IPS-18a (cell line): ENCODE data around the gene RTCB.

Experiments
- H3K27ac ChIP-seq: one replicate; pipeline ENCODE4 v1.5.1; 2013; ENCODE audit warnings: low read length
- H3K27me3 ChIP-seq: one replicate; pipeline ENCODE4 v1.6.1; 2013; ENCODE audit warnings: mild to moderate bottlenecking, low read length; ENCODE audit not compliant: control insufficient read depth, insufficient read depth
- H3K36me3 ChIP-seq: one replicate; pipeline ENCODE4 v1.6.1; 2013; ENCODE audit warnings: low read depth, low read length; ENCODE audit not compliant: control insufficient read depth
- H3K4me1 ChIP-seq: one replicate; pipeline ENCODE4 v1.6.1; 2013; ENCODE audit warnings: low read depth, low read length; ENCODE audit not compliant: control insufficient read depth
- H3K4me3 ChIP-seq: one replicate; pipeline ENCODE4 v1.5.1; 2013; ENCODE audit warnings: low read length
- H3K9ac ChIP-seq: one replicate; pipeline ENCODE4 v1.6.1; 2013; ENCODE audit warnings: mild to moderate bottlenecking, low read length, moderate library complexity
- H3K9me3 ChIP-seq: one replicate; pipeline ENCODE4 v1.6.1; 2013; ENCODE audit warnings: low read depth, low read length; ENCODE audit not compliant: control insufficient read depth

RTCB gene

DNA sequence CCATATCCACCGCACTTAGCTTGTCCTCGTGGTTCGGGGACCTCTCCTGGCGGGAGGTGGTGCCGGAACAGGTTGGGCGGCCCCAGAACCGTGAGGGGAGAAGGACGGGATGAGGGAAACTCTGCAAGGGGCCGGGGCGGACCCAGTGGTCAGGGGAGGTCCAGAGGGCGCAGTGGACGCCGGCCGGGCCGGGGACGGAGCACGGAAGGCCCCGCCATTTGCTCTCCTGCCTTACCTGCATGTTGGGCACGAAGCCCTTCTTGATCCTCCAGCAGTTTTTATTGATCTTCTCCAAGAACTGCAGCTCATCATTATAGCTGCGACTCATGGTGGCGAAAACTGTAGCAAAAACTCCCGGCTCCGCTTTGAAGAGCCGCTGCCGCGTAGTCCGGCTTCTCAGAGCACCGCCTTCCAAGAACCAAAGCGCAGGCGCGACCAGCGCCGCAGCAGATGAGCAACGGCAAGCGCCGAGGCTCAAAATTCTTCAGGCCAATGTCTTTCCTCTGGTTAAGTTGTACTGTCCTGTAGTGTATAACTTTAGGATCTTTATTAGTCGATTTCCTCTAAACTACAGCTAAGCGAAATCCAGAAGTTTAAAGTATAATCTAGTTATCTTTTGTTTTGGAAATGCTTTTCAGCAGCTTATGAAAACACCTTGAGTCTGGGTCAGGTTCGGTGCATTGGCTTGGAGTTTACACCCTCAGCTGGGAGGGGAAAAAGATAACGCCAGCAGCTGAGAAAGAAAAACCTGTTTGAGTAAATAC lies at the start of gene RTCB:
Gene RTCB (minus strand): TSS at position 419 of the 764 bp plus-strand sequence. CDS start 91 bp downstream, at position 328.
- no peaks in the 10 kb centered on the region for H3K9me3 ChIP-seq
- H3K36me3 ChIP-seq: peaks cover 20% of the 10 kb centered on the region
- H3K27me3 ChIP-seq: no peaks in the 10 kb centered on the region
- H3K4me1 ChIP-seq: peaks cover 3% of the 10 kb centered on the region
- peak within 1 kb of the TSS; percentile 84 for H3K9ac ChIP-seq
- peak within 1 kb of the TSS; percentile 44 for H3K27ac ChIP-seq
- peak within 1 kb of the TSS; percentile 94 for H3K4me3 ChIP-seq

DNA sequence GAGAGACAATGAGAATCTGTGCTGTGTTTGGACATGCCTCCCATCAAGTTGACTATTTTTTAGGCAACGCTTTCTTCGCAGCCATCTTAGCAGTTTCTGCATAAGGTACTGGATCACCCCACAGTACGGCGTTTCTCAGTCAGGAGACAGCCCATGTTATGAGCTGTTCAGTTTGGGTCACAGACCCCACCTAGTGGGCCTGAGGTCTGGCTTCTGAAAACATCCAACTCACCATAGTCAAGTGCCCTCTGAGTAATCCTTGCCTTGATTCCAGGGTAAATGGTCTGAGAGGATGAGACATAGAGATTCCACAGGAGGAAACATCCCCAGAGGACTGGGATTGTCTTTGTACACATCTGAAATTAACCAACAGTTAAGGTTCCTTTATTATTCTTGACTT lies 45.0 kb upstream of the RTCB start:
- no peaks in the 10 kb centered on the region for H3K9me3 ChIP-seq
- no peak overlapping the region for H3K27ac ChIP-seq
- no peaks in the 10 kb centered on the region for H3K36me3 ChIP-seq
- H3K4me3 ChIP-seq: no peak overlapping the region
- H3K27me3 ChIP-seq: peaks cover 22% of the 10 kb centered on the region
- H3K9ac ChIP-seq: no peak overlapping the region
- no peaks in the 10 kb centered on the region for H3K4me1 ChIP-seq

- Histone ChIP-seq H3K36me3 (no peaks in the 10 kb centered on the region), H3K9me3 (no peaks in the 10 kb centered on the region), H3K4me3 (no peak overlapping the region), H3K9ac (no peak overlapping the region), H3K27ac (no peak overlapping the region), H3K4me1 (no peaks in the 10 kb centered on the region), H3K27me3 (peaks cover 26% of the 10 kb centered on the region)
Observed at GRCh38 chr22:32448980-32449379, 36.9 kb upstream of the RTCB start.

DNA sequence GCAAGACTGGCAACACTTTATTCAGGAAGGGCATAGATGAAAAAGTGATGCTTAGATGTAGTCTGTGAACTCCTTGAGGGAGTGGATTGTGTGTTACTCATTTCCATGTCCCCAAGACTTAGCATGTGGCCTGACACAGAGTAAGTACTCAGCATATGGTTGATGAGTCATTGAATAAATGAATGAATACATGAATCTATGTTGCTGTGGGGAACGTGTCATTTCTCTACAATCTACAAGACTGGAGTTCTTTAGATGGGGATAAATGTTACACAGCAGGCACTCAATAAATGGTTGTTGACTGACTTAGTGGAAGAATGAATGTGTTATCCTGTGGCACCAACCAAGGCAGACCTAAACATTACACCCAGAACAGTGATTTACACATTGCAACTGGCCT lies 34.3 kb upstream of the RTCB start:
- Histone ChIP-seq H3K27ac (no peak overlapping the region), H3K4me3 (no peak overlapping the region), H3K9ac (no peak overlapping the region), H3K27me3 (peaks cover 20% of the 10 kb centered on the region), H3K36me3 (no peaks in the 10 kb centered on the region), H3K4me1 (no peaks in the 10 kb centered on the region), H3K9me3 (no peaks in the 10 kb centered on the region)

DNA sequence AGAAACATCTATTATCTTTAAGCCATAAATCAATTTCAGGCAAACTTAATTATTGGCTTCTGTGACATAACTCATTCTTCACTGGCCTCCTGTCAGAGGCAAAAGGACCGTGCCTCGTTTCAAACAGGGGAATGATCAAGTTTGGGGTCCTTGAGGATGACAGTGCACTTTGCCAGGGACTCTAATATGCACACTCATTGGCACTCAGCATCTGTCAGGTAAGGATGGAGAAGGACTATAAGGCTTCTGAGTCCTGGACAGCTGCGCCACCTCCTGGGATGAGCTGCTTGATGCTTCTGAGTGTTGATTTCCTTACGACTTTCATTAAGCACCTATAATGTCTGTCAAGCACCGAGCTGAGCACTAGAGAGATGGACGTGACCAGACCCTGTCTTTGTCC lies 32.0 kb upstream of the RTCB start:
- peaks cover 23% of the 10 kb centered on the region for H3K27me3 ChIP-seq
- no peak overlapping the region for H3K27ac ChIP-seq
- no peaks in the 10 kb centered on the region for H3K9me3 ChIP-seq
- H3K4me1 ChIP-seq: no peaks in the 10 kb centered on the region
- H3K36me3 ChIP-seq: no peaks in the 10 kb centered on the region
- H3K4me3 ChIP-seq: no peak overlapping the region
- no peak overlapping the region for H3K9ac ChIP-seq

- no peak overlapping the region for H3K9ac ChIP-seq
- no peaks in the 10 kb centered on the region for H3K36me3 ChIP-seq
- no peak overlapping the region for H3K27ac ChIP-seq
- H3K9me3 ChIP-seq: no peaks in the 10 kb centered on the region
- no peaks in the 10 kb centered on the region for H3K4me1 ChIP-seq
- no peak overlapping the region for H3K4me3 ChIP-seq
- peaks cover 19% of the 10 kb centered on the region for H3K27me3 ChIP-seq
Observed at GRCh38 chr22:32430352-32430751, 18.3 kb upstream of the RTCB start.

DNA sequence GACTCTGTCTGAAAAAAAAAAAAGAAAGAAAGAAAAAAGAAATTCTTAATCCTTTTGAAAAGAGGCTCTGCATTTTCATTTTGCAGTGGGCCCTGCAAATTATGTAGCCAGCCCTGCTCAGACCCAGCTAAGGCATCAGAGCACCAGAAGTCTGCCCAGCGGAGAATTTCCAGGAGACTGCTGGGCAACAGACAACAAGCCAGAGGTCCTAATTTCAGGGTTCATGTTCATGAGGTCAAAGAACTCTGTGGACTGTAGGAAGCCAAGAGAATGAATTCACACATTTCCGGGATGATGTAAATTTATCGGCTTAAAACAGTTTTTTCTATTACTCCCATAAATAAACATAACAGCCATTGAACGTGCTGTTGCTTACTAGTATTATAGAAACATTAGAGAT lies 14.8 kb upstream of the RTCB start:
- no peak overlapping the region for H3K4me3 ChIP-seq
- H3K27me3 ChIP-seq: peaks cover 7% of the 10 kb centered on the region
- H3K27ac ChIP-seq: no peak overlapping the region
- no peaks in the 10 kb centered on the region for H3K9me3 ChIP-seq
- no peaks in the 10 kb centered on the region for H3K36me3 ChIP-seq
- no peak overlapping the region for H3K9ac ChIP-seq
- H3K4me1 ChIP-seq: no peaks in the 10 kb centered on the region

GRCh38 chr22:32423664-32424063 lies 11.6 kb upstream of the RTCB start:
- no peaks in the 10 kb centered on the region for H3K36me3 ChIP-seq
- H3K27me3 ChIP-seq: peaks cover 23% of the 10 kb centered on the region
- no peaks in the 10 kb centered on the region for H3K9me3 ChIP-seq
- no peak overlapping the region for H3K4me3 ChIP-seq
- no peaks in the 10 kb centered on the region for H3K4me1 ChIP-seq
- H3K9ac ChIP-seq: no peak overlapping the region
- H3K27ac ChIP-seq: no peak overlapping the region

- no peaks in the 10 kb centered on the region for H3K9me3 ChIP-seq
- H3K36me3 ChIP-seq: no peaks in the 10 kb centered on the region
- H3K4me3 ChIP-seq: no peak overlapping the region
- H3K27me3 ChIP-seq: peaks cover 23% of the 10 kb centered on the region
- no peak overlapping the region for H3K27ac ChIP-seq
- no peak overlapping the region for H3K9ac ChIP-seq
- H3K4me1 ChIP-seq: no peaks in the 10 kb centered on the region
Observed at GRCh38 chr22:32422062-32422461, 10.0 kb upstream of the RTCB start.

DNA sequence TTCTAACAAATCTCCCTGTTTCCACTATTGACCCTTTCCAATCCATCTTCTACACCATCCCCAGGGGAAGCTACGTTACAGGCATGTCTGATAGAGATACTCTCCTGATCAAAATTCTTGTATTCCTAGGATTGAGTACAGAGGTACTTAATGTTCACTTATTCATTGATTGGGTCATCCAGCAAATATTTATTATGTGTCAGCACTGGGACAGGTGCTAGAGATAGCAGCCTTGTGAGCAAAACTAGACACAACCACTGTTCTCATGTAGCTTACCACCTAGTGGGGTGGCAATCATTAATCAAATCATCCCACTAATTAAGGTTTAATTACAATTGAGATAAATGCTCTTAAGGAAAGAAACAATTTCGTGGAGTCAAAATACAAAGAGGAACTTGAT lies 9.4 kb upstream of the RTCB start:
- no peak overlapping the region for H3K9ac ChIP-seq
- H3K9me3 ChIP-seq: no peaks in the 10 kb centered on the region
- no peak overlapping the region for H3K4me3 ChIP-seq
- no peaks in the 10 kb centered on the region for H3K36me3 ChIP-seq
- no peaks in the 10 kb centered on the region for H3K4me1 ChIP-seq
- no peak overlapping the region for H3K27ac ChIP-seq
- H3K27me3 ChIP-seq: peaks cover 23% of the 10 kb centered on the region

DNA sequence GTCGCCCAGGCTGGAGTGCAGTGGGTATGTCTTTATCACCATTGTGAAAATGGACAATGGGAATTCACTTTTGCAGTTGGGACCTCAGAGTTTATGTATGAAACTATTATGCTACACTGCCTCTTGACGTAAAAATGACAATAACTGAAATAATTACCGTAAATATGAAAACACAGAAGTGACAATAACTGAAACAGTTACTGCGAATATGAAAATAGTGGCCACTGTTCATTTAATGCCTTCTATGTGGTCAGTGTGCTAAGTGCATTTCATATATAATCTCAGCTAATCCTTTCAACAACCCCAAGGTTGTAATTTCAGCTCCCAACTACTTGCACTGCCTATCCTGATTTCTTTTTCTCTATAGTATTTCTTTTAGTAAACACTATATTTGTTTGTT lies 5.9 kb upstream of the RTCB start:
- H3K27ac ChIP-seq: no peak overlapping the region
- no peak overlapping the region for H3K9ac ChIP-seq
- H3K9me3 ChIP-seq: no peaks in the 10 kb centered on the region
- H3K36me3 ChIP-seq: no peaks in the 10 kb centered on the region
- H3K4me3 ChIP-seq: no peak overlapping the region
- peaks cover 20% of the 10 kb centered on the region for H3K27me3 ChIP-seq
- no peaks in the 10 kb centered on the region for H3K4me1 ChIP-seq

GRCh38 chr22:32416556-32417085 lies 4.6 kb upstream of the RTCB start:
- Histone ChIP-seq H3K27me3 (peaks cover 13% of the 10 kb centered on the region), H3K27ac (no peak overlapping the region), H3K36me3 (no peaks in the 10 kb centered on the region), H3K9ac (no peak overlapping the region), H3K9me3 (no peaks in the 10 kb centered on the region), H3K4me1 (peaks cover 3% of the 10 kb centered on the region), H3K4me3 (no peak overlapping the region)
